MV-4-11 (cell line): ENCODE results near the gene RNU1-1.
"Not testable (repeated sequence)": the region's sequence is repeated elsewhere in the genome, so short reads cannot be mapped to it uniquely, and the experiment has no call there.

Experiments used
- DNase-seq: peaks from one replicate; lab custom pipeline; 2025; lab: John Stamatoyannopoulos, UW

RNU1-1 gene

DNA sequence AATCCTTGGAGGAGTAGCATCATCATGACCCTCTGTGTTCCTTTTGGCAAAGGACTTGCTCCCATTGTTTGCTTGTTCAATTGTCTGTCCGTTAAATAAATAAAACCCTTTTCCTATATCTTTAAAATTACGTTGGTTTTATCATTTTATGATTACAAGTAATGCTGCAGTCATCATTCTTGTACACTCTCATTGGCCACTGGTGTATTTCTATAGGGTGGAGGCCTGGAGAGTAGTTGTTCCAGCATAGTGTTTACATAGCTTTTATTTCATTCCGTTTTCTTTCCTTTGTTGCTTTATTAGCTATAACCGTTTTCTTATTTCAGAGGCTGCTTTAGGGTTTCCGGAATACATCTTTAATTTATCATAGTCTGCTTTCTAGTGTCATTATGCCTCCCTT is 7.6 kb upstream of the RNU1-1 start:
- not testable (repeated sequence) for DNase-seq

DNA sequence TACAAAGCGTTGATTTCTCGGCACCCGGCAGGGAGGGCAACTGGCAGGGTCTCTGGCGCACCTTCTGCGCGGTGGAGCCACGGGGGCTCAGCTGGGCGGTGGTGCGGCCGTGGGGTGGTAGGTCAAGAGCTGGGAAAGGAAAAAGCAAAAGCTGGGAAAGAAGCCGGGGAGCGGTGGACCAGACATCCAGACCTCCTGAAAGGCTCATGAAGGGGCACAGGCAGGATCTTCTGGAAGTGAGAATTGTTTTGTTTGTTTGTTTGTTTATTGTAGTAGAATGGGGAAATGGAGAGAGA is 7.2 kb upstream of the RNU1-1 start:
- no peak for DNase-seq

DNA sequence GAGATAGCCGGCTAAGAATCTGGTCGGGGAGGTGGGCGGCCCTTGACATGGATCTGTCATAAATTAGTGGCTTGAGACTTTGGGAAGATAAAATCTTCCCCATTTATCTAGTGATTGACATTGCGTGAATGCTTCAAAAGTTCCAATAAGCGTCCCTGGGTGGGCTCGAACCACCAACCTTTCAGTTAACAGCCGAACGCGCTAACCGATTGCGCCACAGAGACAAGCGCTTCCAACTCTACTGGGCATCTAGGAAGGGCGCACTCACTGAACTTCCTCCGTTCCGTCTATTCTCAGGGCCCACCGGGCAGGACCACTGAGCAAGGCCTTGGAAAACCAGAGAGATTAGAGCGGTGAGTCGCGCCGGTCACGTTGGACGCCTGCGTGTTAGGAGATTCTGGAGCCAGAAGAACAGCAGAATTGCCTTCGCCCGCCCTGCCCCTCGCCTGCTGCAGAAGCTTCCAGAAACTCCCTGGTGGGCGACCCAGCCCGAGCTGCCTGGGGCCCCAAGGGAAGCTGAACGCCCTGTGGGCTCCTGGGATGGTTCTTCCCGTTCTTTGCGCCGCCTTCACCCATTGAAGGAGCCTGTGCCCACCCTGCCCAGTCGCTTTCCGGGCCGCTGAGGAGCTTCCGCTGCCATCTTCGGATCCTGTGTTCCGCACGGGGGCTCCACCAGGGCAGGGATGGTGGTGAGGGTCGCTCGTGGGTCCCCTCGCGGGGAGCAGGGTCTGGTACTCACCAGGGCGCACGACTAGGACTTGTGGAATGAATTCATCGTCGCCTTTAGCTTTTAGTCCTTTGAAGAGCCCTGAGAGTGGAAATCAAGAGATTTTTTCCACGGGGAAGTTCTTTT is 6.6 kb upstream of the RNU1-1 start:
- not testable (repeated sequence) for DNase-seq

DNA sequence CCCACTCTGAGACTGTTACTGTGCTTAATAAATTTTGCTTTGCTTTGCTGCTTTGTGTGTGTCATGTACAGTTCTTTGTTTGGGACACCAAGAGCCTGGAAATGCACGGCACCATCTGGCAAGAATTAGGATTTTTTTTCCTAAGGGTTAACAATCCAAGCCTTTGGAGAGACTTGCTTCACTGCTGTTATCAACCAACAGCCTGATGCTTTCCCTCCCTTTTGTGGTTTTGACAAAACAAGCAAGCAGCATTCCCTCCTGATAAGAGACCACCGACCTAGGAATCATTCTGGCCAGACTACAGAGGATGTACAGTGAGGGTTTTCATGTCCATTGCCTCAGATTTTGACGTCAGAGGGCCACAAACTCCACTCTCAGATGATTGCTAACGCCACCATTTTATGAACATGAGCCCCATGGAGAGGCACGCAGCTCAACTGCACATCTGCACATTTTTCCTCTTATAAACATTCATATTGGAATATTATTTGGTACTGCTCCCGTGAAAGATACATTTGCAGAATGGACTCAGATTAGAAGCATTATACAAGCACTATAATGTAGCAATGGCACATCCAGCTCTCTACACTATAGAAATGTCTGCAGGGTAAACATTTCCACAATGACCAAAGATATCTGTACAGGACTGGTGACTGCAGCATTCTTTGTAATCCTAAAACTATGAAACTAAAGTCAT is 5.3 kb upstream of the RNU1-1 start:
- not testable (repeated sequence) for DNase-seq

DNA sequence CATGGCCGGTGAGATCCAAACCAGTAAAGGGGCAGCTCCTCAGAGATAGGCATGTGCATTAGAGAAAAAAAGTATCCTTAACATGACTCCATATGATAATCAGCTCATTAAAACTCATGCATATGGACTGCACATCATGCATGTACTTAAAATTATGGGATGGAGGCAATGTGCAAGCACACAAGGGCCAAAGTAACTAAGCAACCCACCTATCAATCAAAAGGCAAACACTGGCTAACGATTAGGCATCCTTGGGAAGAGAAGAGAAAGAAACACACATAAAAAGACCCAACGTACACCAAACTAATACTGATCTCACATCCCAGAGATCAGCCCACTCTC is 4.8 kb upstream of the RNU1-1 start:
- not testable (repeated sequence) for DNase-seq

DNA sequence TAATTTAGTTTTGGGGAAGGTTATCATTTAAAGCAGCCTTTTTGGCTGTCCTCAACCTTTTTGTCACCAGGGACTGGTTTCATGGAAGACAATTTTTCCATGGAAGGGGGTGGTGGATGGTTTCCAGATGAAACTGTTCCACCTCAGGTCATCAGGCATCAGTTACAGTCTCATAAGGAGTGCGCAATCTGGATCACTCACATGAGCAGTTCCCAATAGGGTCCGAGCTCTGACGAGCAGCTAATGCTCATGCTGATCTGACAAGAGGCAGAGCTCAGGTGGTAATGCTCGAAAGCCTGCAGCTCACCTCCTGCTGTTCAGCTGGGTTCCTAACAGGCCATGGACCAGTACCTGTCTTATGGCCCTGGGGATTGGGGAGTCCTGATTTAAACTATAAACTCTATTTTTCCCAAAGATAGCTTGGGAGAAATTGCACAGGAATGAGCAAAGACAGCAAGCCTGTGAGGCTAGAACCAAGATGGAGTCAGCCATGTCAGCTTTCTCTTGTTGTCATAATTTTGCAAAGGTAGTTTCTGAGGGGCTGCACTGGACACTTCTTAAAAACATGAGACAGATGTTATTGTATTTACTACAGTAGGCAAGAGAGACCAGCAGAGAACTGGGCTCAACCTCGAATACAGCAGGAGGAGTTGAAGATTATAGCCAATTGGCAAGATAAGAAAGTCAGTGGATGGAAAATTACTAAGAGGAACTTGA is 2.8 kb upstream of the RNU1-1 start:
- not testable (repeated sequence) for DNase-seq

DNA sequence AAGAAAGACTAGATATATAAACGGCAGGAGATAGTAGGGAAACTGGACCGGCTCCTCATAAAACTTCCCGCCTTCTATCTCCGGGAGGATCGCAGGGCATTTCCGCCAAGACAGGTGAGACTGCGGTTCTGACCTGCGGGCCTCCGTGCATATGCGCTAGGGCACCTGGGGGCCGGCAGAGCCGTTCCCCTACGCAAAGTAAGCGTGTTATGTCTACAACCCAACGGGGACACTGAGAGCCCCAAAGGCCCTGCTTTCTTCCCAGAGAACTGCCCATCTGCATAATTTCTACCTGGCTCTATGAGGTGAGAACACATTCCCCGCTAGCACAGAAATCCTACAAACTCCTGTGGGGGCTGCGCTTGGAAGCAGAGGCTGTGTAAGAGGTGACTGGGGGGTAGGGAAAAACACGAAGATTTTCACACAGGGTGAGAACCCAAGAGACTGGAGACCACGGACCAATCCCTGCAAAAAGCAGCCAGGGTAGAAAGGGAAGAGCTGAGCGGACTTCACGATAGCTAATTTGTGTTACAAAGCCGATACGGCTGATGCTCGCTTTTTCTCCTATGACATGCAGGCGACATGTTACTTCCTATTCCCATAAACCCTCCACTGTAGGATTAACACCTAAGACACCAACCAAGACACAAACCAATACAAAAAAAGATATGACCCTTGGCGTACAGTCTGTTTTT is 526 bp downstream of the RNU1-1 start:
- DNase-seq: peak; percentile 98

DNA sequence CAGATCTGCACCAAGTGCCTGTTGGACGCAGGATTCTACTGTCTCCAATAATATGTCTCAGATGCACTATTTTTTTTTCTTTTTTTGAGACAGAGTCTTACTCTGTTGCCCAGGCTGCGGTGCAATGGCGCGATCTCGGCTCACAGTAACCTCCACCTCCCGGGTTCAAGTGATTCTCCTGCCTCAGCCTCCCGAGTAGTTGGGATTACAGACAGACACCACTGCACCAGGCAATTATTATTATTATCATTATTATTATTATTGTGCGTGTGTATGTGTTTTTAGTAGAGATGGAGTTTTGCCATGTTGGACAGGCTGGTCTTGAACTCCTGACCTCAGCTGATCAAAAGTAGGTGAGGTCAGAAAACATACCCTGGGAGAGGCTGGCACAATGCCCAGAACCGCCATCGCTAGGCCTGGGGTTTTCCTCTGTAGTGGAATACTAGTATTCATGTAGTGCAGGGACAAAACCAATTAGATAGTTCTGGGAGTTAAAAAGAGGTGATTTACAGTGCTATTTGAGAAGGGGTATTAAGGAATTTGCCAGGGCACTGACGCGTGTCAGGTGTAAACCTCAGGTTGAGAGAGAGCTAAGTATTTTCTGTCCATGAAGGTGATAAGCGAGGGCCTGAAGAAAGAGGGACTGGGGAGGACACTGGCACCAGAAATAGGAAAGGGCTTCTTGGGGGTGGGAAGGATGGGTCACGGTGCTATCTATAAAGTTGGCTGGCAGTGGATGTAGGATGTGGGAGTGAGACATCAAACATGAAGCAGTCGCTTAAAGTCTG is 1.3 kb downstream of the RNU1-1 start:
- DNase-seq: not testable (repeated sequence)

DNA sequence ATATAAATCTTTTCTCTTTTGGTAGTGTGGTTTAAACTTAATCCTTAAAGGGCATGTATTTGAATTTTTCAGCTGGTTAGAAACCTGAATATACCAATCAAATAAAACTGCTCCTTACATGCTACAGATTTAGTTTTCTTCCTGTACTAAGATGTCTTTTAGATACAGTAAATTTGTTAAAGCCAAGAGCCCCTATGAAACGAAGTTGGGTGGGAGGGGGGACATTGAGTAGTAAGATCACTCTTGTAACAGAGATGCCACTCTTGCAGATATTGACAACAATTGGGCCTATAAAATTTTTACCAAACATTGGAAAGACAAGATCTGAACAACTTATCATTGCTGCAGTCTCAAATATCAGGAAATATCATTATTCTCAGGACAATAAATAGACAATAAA is 2.2 kb downstream of the RNU1-1 start:
- DNase-seq: not testable (repeated sequence)

DNA sequence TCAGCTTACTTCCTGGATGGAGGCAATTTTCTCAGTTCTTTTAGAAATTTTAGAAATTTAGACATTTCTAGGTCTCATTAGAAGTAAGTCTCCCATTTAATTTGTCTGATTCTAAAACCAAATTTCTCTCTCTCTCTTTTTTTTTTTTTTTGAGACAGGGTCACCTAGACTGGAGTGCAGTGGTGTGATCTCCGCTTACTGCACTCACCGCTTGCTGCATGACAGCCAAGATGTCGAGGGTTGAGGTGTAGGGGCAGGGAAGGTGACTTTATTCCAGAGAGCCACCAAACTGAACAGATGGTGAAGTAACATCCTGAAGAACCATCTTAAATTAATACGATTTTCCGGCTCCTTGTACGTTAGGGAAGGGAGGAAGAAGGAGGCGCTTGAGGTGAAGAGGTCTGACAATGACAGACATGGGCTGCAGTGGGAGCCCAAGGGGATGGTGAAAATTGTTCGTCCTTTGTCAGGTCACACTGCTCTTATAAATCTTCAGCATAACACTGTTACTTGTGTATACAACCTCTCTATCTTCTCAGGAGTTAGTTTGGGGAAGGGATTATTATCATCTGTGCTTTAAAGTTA is 5.1 kb downstream of the RNU1-1 start:
- peak; percentile 5 for DNase-seq

DNA sequence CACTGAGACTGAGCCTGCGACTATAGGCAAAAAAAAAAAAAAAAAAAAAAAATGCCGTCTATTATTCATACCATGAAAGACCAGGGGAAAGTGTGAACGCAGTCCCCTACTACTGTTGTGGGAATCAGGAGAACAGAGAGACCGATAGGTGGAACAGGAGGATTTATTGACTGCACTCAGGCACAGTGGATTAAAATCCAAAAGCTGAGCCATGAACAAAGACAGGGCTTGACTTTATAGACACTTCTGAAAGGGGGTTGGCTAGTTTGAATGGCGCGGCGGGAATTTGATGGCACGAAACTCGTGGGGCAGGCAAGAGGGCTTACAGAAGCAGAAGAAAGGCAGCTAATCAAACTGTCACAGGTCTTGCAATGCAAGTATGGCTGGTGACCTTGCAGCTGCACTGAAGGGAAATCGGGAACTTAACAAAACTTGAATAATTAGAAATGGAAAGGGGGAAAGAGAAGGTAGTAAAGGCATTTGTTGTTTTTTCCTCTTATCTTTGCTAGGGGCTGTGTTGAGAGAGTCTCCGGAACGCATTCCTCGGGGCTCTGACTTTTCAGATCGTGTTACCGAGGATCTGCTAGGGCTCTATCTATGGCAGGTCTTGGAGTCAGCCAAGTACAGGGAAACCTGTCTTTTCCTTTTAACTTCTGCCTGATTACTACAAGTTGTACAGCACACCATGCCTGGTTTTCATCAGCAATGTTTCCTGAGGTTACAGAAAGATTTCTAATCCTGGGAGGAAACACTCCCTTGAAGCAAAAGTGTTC is 7.5 kb downstream of the RNU1-1 start:
- DNase-seq: peak; percentile 26

DNA sequence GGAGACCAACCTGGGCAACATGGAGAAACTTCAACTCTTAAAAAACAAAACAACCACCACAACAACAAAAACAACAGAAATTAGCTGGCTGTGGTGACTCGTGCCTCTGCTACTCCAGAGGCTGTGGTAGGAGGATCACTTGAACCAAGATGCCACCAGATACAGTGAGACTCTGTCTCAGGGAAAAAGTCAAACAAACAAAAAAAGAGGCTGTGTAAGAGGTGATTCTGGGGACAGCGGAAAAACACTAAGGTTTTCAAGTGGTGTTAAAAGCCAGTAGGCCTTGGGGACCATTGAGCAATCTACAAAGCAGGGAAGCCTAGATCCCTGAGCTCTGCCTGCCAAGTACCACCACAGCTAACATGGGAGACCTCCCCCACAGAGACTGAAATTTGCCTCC is 8.2 kb downstream of the RNU1-1 start:
- not testable (repeated sequence) for DNase-seq

DNA sequence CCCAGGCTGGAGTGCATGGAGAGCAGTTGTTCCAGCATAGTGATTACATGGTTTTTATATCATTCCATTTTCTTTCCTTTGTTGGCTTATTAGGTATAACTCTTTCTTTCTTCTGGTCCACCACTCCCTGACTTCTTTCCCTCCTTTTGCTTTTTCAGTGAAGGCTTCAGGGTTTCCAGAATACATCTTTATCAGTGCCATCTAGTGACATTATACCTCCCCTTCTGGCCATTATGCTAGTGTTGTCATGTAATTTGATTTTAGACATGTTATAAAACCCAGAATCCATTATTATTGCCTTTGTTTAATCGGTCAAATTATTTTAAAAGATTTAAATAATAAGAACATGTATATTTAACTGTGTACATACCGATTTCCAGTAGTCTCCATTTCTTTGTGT is 10.6 kb downstream of the RNU1-1 start:
- DNase-seq: no peak

DNA sequence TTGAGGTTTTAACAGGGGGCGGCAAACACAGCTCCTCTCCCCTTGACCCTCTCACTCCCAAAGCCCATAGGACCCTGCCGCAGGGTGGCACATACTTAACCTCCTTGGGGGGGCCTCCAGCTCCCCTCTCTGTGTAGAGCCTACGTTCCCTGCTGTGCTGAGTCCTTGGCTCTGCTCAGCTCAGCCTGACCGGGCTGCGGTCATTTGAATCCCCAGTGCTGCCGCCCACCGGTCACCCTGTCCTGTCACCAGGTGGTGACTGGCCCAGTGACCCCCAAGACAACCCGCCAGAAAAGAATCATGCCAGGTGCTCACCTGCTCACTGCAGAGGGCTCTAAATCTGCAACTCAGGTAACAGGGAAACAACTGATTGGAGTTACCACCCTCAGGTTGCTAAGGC is 12.6 kb downstream of the RNU1-1 start:
- not testable (repeated sequence) for DNase-seq

DNA sequence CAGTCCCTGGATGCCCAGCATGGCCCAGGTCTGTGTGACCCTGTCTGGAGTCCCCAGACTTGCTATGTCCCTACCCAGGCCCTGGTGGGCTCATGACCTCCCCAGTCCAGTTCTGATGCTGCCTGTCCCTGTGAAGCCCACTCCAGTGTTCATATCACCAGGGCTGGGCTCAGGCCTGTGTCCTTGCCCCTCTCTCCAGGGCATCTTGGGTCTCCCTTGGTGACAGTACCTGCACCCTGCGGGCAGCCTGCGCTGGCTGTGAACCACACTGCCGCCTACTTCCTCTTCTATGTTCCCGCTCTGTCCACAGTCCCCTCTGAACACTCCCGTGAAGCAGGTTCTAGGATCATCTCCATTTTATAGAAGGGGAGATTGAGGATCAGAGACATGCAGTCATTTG is 13.1 kb downstream of the RNU1-1 start:
- DNase-seq: peak; percentile 31

DNA sequence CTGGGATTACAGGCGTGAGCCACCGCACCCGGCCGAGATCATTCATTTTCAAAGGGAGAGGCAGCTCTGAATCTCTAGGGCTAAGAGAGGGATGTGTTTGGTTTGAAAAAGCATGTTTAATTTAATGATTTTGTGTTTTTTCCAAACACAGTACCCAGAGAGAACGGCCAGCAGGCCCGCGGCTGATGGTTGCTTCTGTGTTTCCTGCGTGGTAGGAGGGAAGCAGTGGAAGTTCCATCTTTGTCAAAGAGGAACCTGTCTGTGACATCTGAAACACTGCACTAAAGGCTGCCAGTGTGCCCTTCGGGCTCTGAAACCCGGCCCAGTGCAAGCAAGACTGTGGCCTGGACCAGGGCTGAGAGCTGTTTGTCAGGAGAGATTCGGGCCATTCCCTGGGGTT is 13.6 kb downstream of the RNU1-1 start:
- DNase-seq: peak; percentile 36

DNA sequence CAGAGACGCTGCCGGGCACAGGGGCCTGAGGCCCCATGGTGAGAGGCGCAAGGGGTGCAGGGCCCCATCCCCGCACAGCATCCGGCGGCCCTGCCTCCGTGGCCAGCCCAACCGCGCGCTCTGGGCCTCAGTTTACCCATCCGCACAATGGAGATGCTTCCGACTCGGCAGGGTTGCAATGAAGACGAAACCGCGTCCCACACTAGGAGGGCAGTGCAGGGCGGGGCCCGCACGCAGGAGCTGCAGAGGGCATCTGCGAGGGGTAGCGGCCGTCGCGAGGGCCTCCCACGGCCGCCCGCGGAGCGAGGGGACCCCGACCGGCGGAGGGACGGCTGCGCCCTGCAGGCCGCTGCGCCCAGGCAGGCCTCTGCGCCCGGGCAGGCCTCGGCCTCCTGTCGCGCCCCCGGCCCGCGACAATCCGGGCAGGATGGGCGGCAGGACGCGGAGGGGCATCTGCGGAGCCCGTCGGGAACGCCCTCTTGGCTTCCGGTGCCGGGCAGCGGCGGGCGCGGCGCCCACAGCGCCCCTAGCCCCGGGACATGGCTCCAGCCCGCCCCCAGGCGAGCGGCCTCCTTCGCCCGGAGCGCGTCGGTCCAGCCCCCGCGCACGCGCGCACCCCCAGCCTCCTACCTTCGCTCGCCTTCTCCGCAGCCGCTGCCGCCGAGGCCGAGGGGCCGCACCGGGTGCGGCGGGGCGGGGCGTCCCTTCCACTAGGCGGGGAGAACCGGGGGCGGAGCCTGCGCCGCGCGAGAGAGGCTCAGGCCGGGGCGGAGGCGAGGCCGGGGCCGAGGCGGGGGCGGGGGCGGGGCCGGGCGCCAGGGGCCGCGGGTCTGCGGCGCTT is 15.3 kb downstream of the RNU1-1 start:
- peak; percentile 44 for DNase-seq

DNA sequence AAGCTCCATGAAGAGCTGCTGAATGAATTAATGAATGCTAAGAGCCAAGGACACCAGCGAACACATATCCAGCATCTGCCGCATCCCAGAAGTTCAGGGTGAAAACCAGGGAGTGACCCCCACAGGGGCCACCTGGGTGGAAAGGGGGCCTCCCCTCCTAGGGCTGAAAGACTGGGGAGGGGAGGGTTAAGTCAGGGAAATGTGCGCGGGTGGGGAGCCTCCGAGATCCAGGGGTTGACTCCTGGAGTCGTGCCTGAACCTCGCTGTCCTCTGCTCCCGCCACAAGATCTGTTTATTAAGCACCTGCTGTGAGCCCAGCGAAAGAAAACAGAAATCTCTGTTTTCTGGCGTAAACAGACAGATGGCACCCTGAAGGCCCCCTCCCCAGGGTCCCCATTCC is 16.0 kb downstream of the RNU1-1 start:
- not testable (repeated sequence) for DNase-seq

DNA sequence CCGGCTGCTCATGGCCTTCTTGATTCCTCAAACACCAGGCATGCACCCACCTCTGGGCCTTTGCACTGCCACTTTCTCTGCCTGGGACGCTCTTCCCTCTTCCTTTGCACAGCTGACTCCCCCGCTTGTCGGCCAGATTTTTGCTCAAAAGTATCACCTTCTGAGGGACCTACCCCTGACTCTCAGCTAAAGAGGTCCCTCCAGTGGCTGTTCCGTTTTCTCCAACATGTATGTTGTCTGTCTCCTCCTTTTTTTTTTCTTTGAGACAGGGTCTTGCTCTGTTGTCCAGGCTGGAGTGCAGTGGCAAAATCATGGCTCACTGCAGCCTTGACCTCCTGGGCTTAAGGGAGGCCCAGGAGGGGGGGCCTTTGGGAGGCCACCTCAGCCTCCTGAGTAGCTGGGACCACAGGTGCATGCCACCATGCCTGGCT is 16.6 kb downstream of the RNU1-1 start:
- not testable (repeated sequence) for DNase-seq
